BJ (cell line): Measurements from ENCODE around the gene HSFX3. TPM values are rescaled to one million over a fixed set of nuclear protein-coding genes. Genes with fewer than 3 reads are reported as not detected.
A peak's percentile ranks its signal among the peaks of the same experiment; 100 is the strongest.
"Not testable (repeated sequence)": the region's sequence is repeated elsewhere in the genome, so short reads cannot be mapped to it uniquely, and the experiment has no call there.

Source experiments
- CTCF ChIA-PET: fragments of 350-600 bp; formaldehyde crosslinking; extraction: SDS; loops from one replicate; lab custom pipeline; 2021; ENCODE audit warnings: antibody characterized with exemption, inconsistent platforms; lab: Yijun Ruan, JAX
- POLR2A ChIA-PET: fragments of 300-600 bp; sonication (Branson Sonifier 250); formaldehyde crosslinking; extraction: SDS; loops from one replicate; lab custom pipeline; 2021; ENCODE audit warnings: antibody characterized with exemption; lab: Charles Lee
- DNase-seq: peaks from one replicate; pipeline ENCODE4 v3.0.0-alpha.2; 2011; ENCODE audit warnings: low read depth
- H3K27me3 ChIP-seq: 2 replicates; pipeline ENCODE4 v1.6.0; 2011; ENCODE audit warnings: low read length; ENCODE audit not compliant: control insufficient read depth, insufficient read depth
- H3K36me3 ChIP-seq: 2 replicates; pipeline ENCODE4 v1.5.1; 2011; ENCODE audit warnings: low read length; ENCODE audit not compliant: control insufficient read depth, insufficient read depth
- H3K4me3 ChIP-seq: 2 replicates; pipeline ENCODE4 v1.5.1; 2011; ENCODE audit warnings: low read depth, mild to moderate bottlenecking, control low read depth, low read length
- CTCF ChIP-seq: IDR thresholded peaks from 2 replicates; pipeline ENCODE4 v1.5.1; 2011; ENCODE audit warnings: low read depth, mild to moderate bottlenecking, control low read depth, inconsistent platforms, low read length, moderate library complexity; ENCODE audit not compliant: insufficient read depth
- polyA plus RNA-seq: library from polyadenylated mRNA; depleted of rRNA; stranded (reverse); fragments of >200 nt; gene quantifications from 2 replicates; pipeline ENCODE4 v1.2.3, GENCODE V29; 2011

HSFX3 gene
- polyA plus RNA-seq, 1 experiment, result not detected

- Histone ChIP-seq H3K4me3 (peak overlapping the region; percentile 89), H3K27me3 (no peaks in the 10 kb centered on the region), H3K36me3 (no peaks in the 10 kb centered on the region)
- no peak for TF ChIP-seq CTCF
- DNase-seq, result no peak
- ChIA-PET POLR2A (no interaction called here), CTCF (no interaction called here)
Measured at GRCh38 chrX:149541521-149542047, 8.1 kb downstream of the HSFX3 start.

- H3K4me3 ChIP-seq, result peak within 1 kb of the TSS; percentile 89
- peak; percentile 76 for DNase-seq
- no peak for TF ChIP-seq CTCF
- POLR2A ChIA-PET, result no interaction called here
- no peaks in the 10 kb centered on the region for H3K36me3 ChIP-seq
- H3K27me3 ChIP-seq, result no peaks in the 10 kb centered on the region
- CTCF ChIA-PET, result interaction anchor here (1.3 to 2.3 kb wide), 2 partner anchors 12 to 29 kb away, joined by 3 to 7 read pairs; no protein-coding TSS in a partner anchor
Measured at GRCh38 chrX:149540621-149541520, 8.9 kb downstream of the HSFX3 start, which contains the start of gene EOLA1. Gene EOLA1, plus strand, starts transcription at chrX:149541012. Its CDS starts 4,619 bp downstream, at chrX:149545631.

GRCh38 chrX:149540131-149540620, 9.5 kb downstream of the HSFX3 start:
- ChIA-PET CTCF (interaction anchor here (1.3 to 2.3 kb wide), 2 partner anchors 12 to 28 kb away, joined by 3 to 7 read pairs; no protein-coding TSS in a partner anchor), POLR2A (no interaction called here)
- Histone ChIP-seq H3K27me3 (no peaks in the 10 kb centered on the region), H3K36me3 (no peaks in the 10 kb centered on the region), H3K4me3 (peak overlapping the region; percentile 89)
- DNase-seq, result no peak
- no peak for TF ChIP-seq CTCF

GRCh38 chrX:149539283-149540130, 10.2 kb downstream of the HSFX3 start:
- peak; percentile 85 for DNase-seq
- no peaks in the 10 kb centered on the region for H3K27me3 ChIP-seq
- no peaks in the 10 kb centered on the region for H3K36me3 ChIP-seq
- POLR2A ChIA-PET, result no interaction called here
- peak overlapping the region; percentile 54 for H3K4me3 ChIP-seq
- no peak for TF ChIP-seq CTCF
- CTCF ChIA-PET, result interaction anchor here (1.3 to 2.3 kb wide), 2 partner anchors 11 to 27 kb away, joined by 3 to 7 read pairs; no protein-coding TSS in a partner anchor

GRCh38 chrX:149537474-149537873, 12.2 kb downstream of the HSFX3 start:
- H3K36me3 ChIP-seq, POLR2A ChIA-PET, DNase-seq, H3K27me3 ChIP-seq, CTCF ChIA-PET, H3K4me3 ChIP-seq: not testable (repeated sequence)

- H3K36me3 ChIP-seq, CTCF ChIA-PET, H3K27me3 ChIP-seq, DNase-seq, H3K4me3 ChIP-seq, POLR2A ChIA-PET: not testable (repeated sequence)
Measured at GRCh38 chrX:149534926-149535602, 14.7 kb downstream of the HSFX3 start.

- H3K4me3 ChIP-seq, CTCF ChIA-PET, H3K27me3 ChIP-seq, H3K36me3 ChIP-seq, DNase-seq, POLR2A ChIA-PET: not testable (repeated sequence)
Measured at GRCh38 chrX:149533999-149534398, 15.7 kb downstream of the HSFX3 start.

- CTCF ChIA-PET, H3K27me3 ChIP-seq, DNase-seq, H3K4me3 ChIP-seq, H3K36me3 ChIP-seq, POLR2A ChIA-PET: not testable (repeated sequence)
Measured at GRCh38 chrX:149532868-149533267, 16.9 kb downstream of the HSFX3 start.
